Keratinocyte (primary cell): ENCODE results near the gene DHX58. TPM values are rescaled to one million over a fixed set of nuclear protein-coding genes. Genes with fewer than 3 reads are reported as not detected.
"Not testable (repeated sequence)": the region's sequence is repeated elsewhere in the genome, so short reads cannot be mapped to it uniquely, and the experiment has no call there.

Experiments used
- DNase-seq: peaks from one replicate; pipeline ENCODE4 v3.0.0-alpha.2; 2011; ENCODE audit warnings: low read depth, missing footprints, low spot score
- FAIRE-seq: peaks from 2 replicates; lab custom pipeline; 2011; peaks lifted over from hg19 to GRCh38; lab: Jason Lieb, UNC
- H2AFZ ChIP-seq: 2 replicates; pipeline ENCODE4 v1.6.0; 2012; ENCODE audit warnings: low read length, control low read depth, inconsistent platforms; ENCODE audit not compliant: control insufficient read depth
- H3K27ac ChIP-seq: 2 replicates; pipeline ENCODE4 v1.5.1; 2011; ENCODE audit warnings: low read length; ENCODE audit not compliant: control insufficient read depth, insufficient read depth
- H3K27me3 ChIP-seq: 3 replicates; pipeline ENCODE4 v1.6.0; 2011; ENCODE audit warnings: low read length; ENCODE audit not compliant: control insufficient read depth, insufficient read depth; ENCODE audit errors: extremely low read depth
- H3K36me3 ChIP-seq, 2 experiments: 2 replicates in 1 of 2; 3 replicates in 1 of 2; pipeline ENCODE4 v1.5.1; 2011; ENCODE audit warnings: low read length in 2 of 2, mild to moderate bottlenecking in 1 of 2; ENCODE audit not compliant: control insufficient read depth in 2 of 2, insufficient read depth in 2 of 2; ENCODE audit errors: extremely low read depth in 1 of 2
- H3K4me1 ChIP-seq: 3 replicates; pipeline ENCODE4 v1.5.1; 2011; ENCODE audit warnings: low read length; ENCODE audit not compliant: control insufficient read depth, insufficient read depth; ENCODE audit errors: extremely low read depth
- H3K4me2 ChIP-seq: 3 replicates; pipeline ENCODE4 v1.6.0; 2011; ENCODE audit warnings: low read depth, low read length; ENCODE audit not compliant: control insufficient read depth, insufficient read depth; ENCODE audit errors: extremely low read depth
- H3K4me3 ChIP-seq, 3 experiments: fragments of 200-600 bp in 1 of 3; sonication (generic) in 1 of 3; 2 replicates in 2 of 3; 3 replicates in 1 of 3; pipeline ENCODE4 v1.5.1; 2011 to 2016; ENCODE audit warnings: low read length in 3 of 3, mild to moderate bottlenecking in 3 of 3, control low read depth in 2 of 3, inconsistent platforms in 1 of 3, low read depth in 1 of 3, mixed read lengths in 1 of 3, mixed run types in 1 of 3, moderate library complexity in 1 of 3; ENCODE audit not compliant: control insufficient read depth in 2 of 3, insufficient read depth in 2 of 3; ENCODE audit errors: extremely low read depth in 1 of 3
- H3K79me2 ChIP-seq: 2 replicates; pipeline ENCODE4 v1.6.0; 2012; ENCODE audit warnings: low read length; ENCODE audit not compliant: control insufficient read depth, insufficient read depth
- H3K9ac ChIP-seq: 3 replicates; pipeline ENCODE4 v1.6.0; 2011; ENCODE audit warnings: low read length; ENCODE audit not compliant: control insufficient read depth, insufficient read depth; ENCODE audit errors: extremely low read depth
- H3K9me1 ChIP-seq: 3 replicates; pipeline ENCODE4 v1.6.0; 2011; ENCODE audit warnings: low read length; ENCODE audit not compliant: control insufficient read depth, insufficient read depth; ENCODE audit errors: extremely low read depth
- H3K9me3 ChIP-seq: 2 replicates; pipeline ENCODE4 v1.5.1; 2012; ENCODE audit warnings: low read depth, low read length; ENCODE audit not compliant: control insufficient read depth
- H4K20me1 ChIP-seq: 3 replicates; pipeline ENCODE4 v1.6.0; 2011; ENCODE audit warnings: low read length; ENCODE audit not compliant: control insufficient read depth, insufficient read depth; ENCODE audit errors: extremely low read depth
- CTCF ChIP-seq, 3 experiments: IDR thresholded peaks in 1 of 3; conservative IDR thresholded peaks in 1 of 3; optimal IDR thresholded peaks in 1 of 3; 2 replicates in 2 of 3; 3 replicates in 1 of 3; pipeline versions ENCODE3 to v1.5.1; 2011; ENCODE audit warnings: low read length in 3 of 3, mild to moderate bottlenecking in 3 of 3, moderate library complexity in 2 of 3, control low read depth in 1 of 3, inconsistent platforms in 1 of 3; ENCODE audit not compliant: insufficient read depth in 2 of 3; ENCODE audit errors: extremely low read depth in 1 of 3
- EZH2 ChIP-seq: IDR thresholded peaks from one replicate; pipeline ENCODE4 v1.6.1; 2012; ENCODE audit warnings: inconsistent platforms, mild to moderate bottlenecking, low read length, moderate library complexity
- dilution Hi-C: fragments of 300-500 bp; cut with MboI; formaldehyde crosslinking; loops from one replicate; pipeline ENCODE4 v1.7.0; 2020; ENCODE audit warnings: low sequenced_read_pairs; ENCODE audit not compliant: extremely low pct_ligation_motif_present
- polyA plus RNA-seq, 5 experiments: library from polyadenylated mRNA; depleted of rRNA in 3 of 5; stranded (reverse) in 3 of 5; stranded (forward) in 1 of 5; unstranded in 1 of 5; fragments of >200 nt; gene quantifications; 1 replicate in 1 of 5; 2 replicates in 3 of 5; 3 replicates in 1 of 5; pipeline versions ENCODE4 v1.2.1 to v1.2.3, GENCODE V29; 2011 to 2012; ENCODE audit warnings: missing spikeins in 2 of 5, low read depth in 1 of 5, low replicate concordance in 1 of 5

Gene DHX58
- polyA plus RNA-seq, 1 donor (not counting 4 experiments of a cell fraction or from before 2014, with no cell fraction given), result 5.2 TPM

GRCh38 chr17:42142371-42142896, 29.9 kb upstream of the DHX58 start:
- H3K36me3 ChIP-seq, result peaks cover 26 to 29% of the 10 kb centered on the region in 2 experiments
- H2AFZ ChIP-seq, result no peak overlapping the region
- no peak overlapping the region for H3K9ac ChIP-seq
- FAIRE-seq (no peak), DNase-seq (no peak)
- H4K20me1 ChIP-seq, result peaks cover 5% of the 10 kb centered on the region
- dilution Hi-C loops, result no loop called here
- no peak overlapping the region for H3K27ac ChIP-seq
- H3K4me1 ChIP-seq, result no peaks in the 10 kb centered on the region
- H3K9me1 ChIP-seq, result peaks cover 2% of the 10 kb centered on the region
- H3K27me3 ChIP-seq, result no peaks in the 10 kb centered on the region
- H3K4me3 ChIP-seq, result no peak overlapping the region
- no peak overlapping the region for H3K4me2 ChIP-seq
- TF ChIP-seq EZH2 (no peak), CTCF (optimal IDR thresholded peaks at IDR 0.05 in 1 of 3, IDR thresholded peaks at IDR 0.05 in 1 of 3, conservative IDR thresholded peaks at IDR 0.05 in 1 of 3; ENCODE audit: extremely low read depth in 1 of 3, insufficient read depth in 2 of 3, low read length in 3 of 3) (no peak)
- H3K9me3 ChIP-seq, result no peaks in the 10 kb centered on the region
- peaks cover 80% of the 10 kb centered on the region for H3K79me2 ChIP-seq

GRCh38 chr17:42141382-42141781, 28.9 kb upstream of the DHX58 start:
- H3K9ac ChIP-seq, result no peak overlapping the region
- H3K79me2 ChIP-seq, result peaks cover 79% of the 10 kb centered on the region
- FAIRE-seq (no peak), DNase-seq (no peak)
- no peak overlapping the region for H3K4me3 ChIP-seq
- H4K20me1 ChIP-seq, result peaks cover 6% of the 10 kb centered on the region
- H2AFZ ChIP-seq, result no peak overlapping the region
- no peaks in the 10 kb centered on the region for H3K4me1 ChIP-seq
- peaks cover 25 to 26% of the 10 kb centered on the region in 2 experiments for H3K36me3 ChIP-seq
- H3K27ac ChIP-seq, result no peak overlapping the region
- TF ChIP-seq EZH2 (no peak), CTCF (optimal IDR thresholded peaks at IDR 0.05 in 1 of 3, IDR thresholded peaks at IDR 0.05 in 1 of 3, conservative IDR thresholded peaks at IDR 0.05 in 1 of 3; ENCODE audit: extremely low read depth in 1 of 3, insufficient read depth in 2 of 3, low read length in 3 of 3) (no peak)
- no peaks in the 10 kb centered on the region for H3K27me3 ChIP-seq
- H3K4me2 ChIP-seq, result no peak overlapping the region
- peaks cover 2% of the 10 kb centered on the region for H3K9me1 ChIP-seq
- dilution Hi-C loops, result no loop called here
- no peaks in the 10 kb centered on the region for H3K9me3 ChIP-seq

GRCh38 chr17:42140690-42141089, 28.2 kb upstream of the DHX58 start:
- H3K9me1 ChIP-seq, H3K4me2 ChIP-seq, dilution Hi-C loops, H3K27ac ChIP-seq, H2AFZ ChIP-seq, DNase-seq, H3K27me3 ChIP-seq, H3K9me3 ChIP-seq, H3K4me3 ChIP-seq, H3K9ac ChIP-seq, FAIRE-seq, H3K4me1 ChIP-seq: not testable (repeated sequence)
- peaks cover 10% of the 10 kb centered on the region for H4K20me1 ChIP-seq
- H3K79me2 ChIP-seq, result peaks cover 83% of the 10 kb centered on the region
- peaks cover 28 to 30% of the 10 kb centered on the region in 2 experiments for H3K36me3 ChIP-seq
